MM.1S (cell line): ENCODE measurements around the gene CDK2.
"Not testable (repeated sequence)": the region's sequence is repeated elsewhere in the genome, so short reads cannot be mapped to it uniquely, and the experiment has no call there.

ENCODE experiments used
- DNase-seq: peaks from one replicate; pipeline ENCODE4 v3.0.0-alpha.2; 2015
- H2AFZ ChIP-seq: fragments of 300-600 bp; sonication (generic); 2 replicates; pipeline ENCODE4 v1.6.0; 2016; ENCODE audit warnings: antibody characterized with exemption, low read length
- H3F3A ChIP-seq: fragments of 300-600 bp; sonication (generic); 2 replicates; pipeline ENCODE4 v1.6.1; 2016; ENCODE audit warnings: mild to moderate bottlenecking, antibody characterized with exemption, low read length, moderate library complexity, mixed read lengths; ENCODE audit not compliant: insufficient read depth
- H3K27ac ChIP-seq: fragments of 300-600 bp; sonication (generic); 2 replicates; pipeline ENCODE4 v1.5.1; 2016; ENCODE audit warnings: mild to moderate bottlenecking, low read length
- H3K27me3 ChIP-seq: fragments of 300-600 bp; sonication (generic); replicated peaks from 2 replicates; pipeline ENCODE4 v1.6.0; 2016; ENCODE audit warnings: low read length; ENCODE audit not compliant: insufficient read depth
- H3K36me3 ChIP-seq: fragments of 300-600 bp; sonication (generic); replicated peaks from 2 replicates; pipeline ENCODE4 v1.6.1; 2016; ENCODE audit warnings: mild to moderate bottlenecking, low read length, mixed read lengths; ENCODE audit not compliant: insufficient read depth
- H3K4me1 ChIP-seq: fragments of 300-600 bp; sonication (generic); 2 replicates; pipeline ENCODE4 v1.6.1; 2016; ENCODE audit warnings: low read length, mixed read lengths
- H3K4me2 ChIP-seq: fragments of 300-600 bp; sonication (generic); 2 replicates; pipeline ENCODE4 v1.6.0; 2016; ENCODE audit warnings: low read depth, low read length
- H3K4me3 ChIP-seq: fragments of 300-600 bp; sonication (generic); 2 replicates; pipeline ENCODE4 v1.5.1; 2016; ENCODE audit warnings: low read length, mixed read lengths
- H3K79me2 ChIP-seq: fragments of 300-600 bp; sonication (generic); 2 replicates; pipeline ENCODE4 v1.6.1; 2016; ENCODE audit warnings: mixed run types, low read length, mixed read lengths
- H3K9ac ChIP-seq: fragments of 300-600 bp; sonication (generic); 2 replicates; pipeline ENCODE4 v1.6.1; 2016; ENCODE audit warnings: low read length, mixed read lengths
- H3K9me2 ChIP-seq: fragments of 300-600 bp; sonication (generic); replicated peaks from 2 replicates; pipeline ENCODE4 v1.6.1; 2016; ENCODE audit warnings: mild to moderate bottlenecking, low read length, mixed read lengths; ENCODE audit not compliant: insufficient read depth
- H3K9me3 ChIP-seq: fragments of 300-600 bp; sonication (generic); replicated peaks from 2 replicates; pipeline ENCODE4 v1.6.1; 2016; ENCODE audit warnings: mild to moderate bottlenecking, low read length, mixed read lengths; ENCODE audit not compliant: insufficient read depth
- H4K20me1 ChIP-seq: fragments of 300-600 bp; sonication (generic); 2 replicates; pipeline ENCODE4 v1.6.1; 2016; ENCODE audit warnings: mild to moderate bottlenecking, low read length, moderate library complexity, mixed read lengths; ENCODE audit not compliant: insufficient read depth
- CTCF ChIP-seq: fragments of 300-600 bp; sonication (generic); IDR thresholded peaks from 2 replicates; pipeline ENCODE4 v1.5.1; 2016; ENCODE audit warnings: antibody characterized with exemption, low read length, mixed read lengths
- EZH2 ChIP-seq: fragments of 300-600 bp; sonication (generic); optimal IDR thresholded peaks from 2 replicates; pipeline ENCODE3; 2017; ENCODE audit warnings: low read depth, mild to moderate bottlenecking, antibody characterized with exemption, low read length, mixed read lengths
- EZH2phosphoT487 ChIP-seq: fragments of 300-600 bp; sonication (generic); IDR thresholded peaks from 2 replicates; pipeline ENCODE4 v1.6.1; 2018; ENCODE audit warnings: antibody characterized with exemption, low read length

CDK2 gene

DNA sequence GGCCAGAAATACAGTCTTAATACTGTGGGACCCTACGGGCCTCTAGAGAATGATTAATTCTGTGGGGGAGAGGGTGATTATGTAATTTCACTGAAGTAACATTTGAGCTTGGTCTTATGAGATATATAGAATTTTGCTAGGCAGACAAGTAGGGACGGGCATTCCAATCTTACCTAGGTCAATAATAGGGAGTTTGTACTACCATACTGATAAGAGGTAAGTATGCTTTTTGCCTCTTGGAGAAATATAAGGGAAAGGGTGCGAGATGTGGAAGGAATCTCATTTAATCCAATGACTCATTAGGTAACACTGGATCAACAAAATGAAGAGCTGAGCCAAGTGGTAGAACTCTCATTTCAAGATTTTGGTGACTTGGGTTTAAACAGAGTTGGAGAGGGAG lies 12.4 kb downstream of the CDK2 start:
- H3K27me3 ChIP-seq = no peaks in the 10 kb centered on the region
- H3F3A ChIP-seq = no peaks in the 10 kb centered on the region
- TF ChIP-seq EZH2 (no peak), CTCF (no peak), EZH2phosphoT487 (no peak)
- H3K9ac ChIP-seq = no peak overlapping the region
- H3K4me1 ChIP-seq = peaks cover 7% of the 10 kb centered on the region
- H3K27ac ChIP-seq = no peak overlapping the region
- no peak overlapping the region for H2AFZ ChIP-seq
- H3K79me2 ChIP-seq = peaks cover 39% of the 10 kb centered on the region
- H4K20me1 ChIP-seq = no peaks in the 10 kb centered on the region
- H3K4me2 ChIP-seq = no peak overlapping the region
- no peaks in the 10 kb centered on the region for H3K36me3 ChIP-seq
- no peaks in the 10 kb centered on the region for H3K9me3 ChIP-seq
- H3K4me3 ChIP-seq = no peak overlapping the region
- no peak for DNase-seq
- H3K9me2 ChIP-seq = no peaks in the 10 kb centered on the region

- peaks cover 11% of the 10 kb centered on the region; the same call in 1 of the 2 replicates for H3K79me2 ChIP-seq
- not testable (repeated sequence) for H3K9me2 ChIP-seq, H3K9ac ChIP-seq, H3K4me1 ChIP-seq, DNase-seq, H3F3A ChIP-seq, H2AFZ ChIP-seq, H3K4me2 ChIP-seq, H3K27me3 ChIP-seq, H3K4me3 ChIP-seq, H4K20me1 ChIP-seq, H3K36me3 ChIP-seq, H3K27ac ChIP-seq, H3K9me3 ChIP-seq
These were observed 15.3 kb downstream of the CDK2 start for GRCh38 chr12:55981882-55982281.

DNA sequence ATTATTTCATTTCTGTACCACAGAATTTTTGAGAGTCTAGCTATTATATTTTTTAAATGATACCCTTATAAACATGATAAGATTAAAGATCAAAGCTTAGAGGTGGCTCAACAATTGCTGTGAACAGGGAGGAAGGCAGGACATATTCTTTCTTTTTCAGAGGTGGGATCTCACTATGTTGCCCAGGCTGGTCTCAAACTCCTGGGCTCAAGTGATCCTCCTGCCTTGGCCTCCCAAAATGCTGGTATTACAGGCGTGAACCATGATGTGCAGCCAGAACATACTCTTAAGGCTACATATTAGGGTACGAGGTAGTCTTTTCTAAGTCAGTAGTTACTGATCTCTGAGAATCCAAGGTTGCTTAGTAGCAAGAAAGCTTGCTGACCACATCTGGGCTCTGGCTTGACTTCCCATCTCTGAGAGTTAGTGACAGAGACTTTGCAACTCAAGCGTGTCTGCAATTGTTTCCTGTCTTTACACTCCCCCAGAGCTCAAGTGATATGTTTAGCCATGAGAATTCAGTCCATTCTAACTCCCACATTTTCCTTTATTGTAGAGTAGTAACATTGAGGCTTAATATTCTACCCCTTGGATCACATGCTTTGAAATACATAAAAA lies 15.8 kb downstream of the CDK2 start:
- no peaks in the 10 kb centered on the region for H3K27me3 ChIP-seq
- no peaks in the 10 kb centered on the region for H3F3A ChIP-seq
- no peak overlapping the region for H3K9ac ChIP-seq
- H3K27ac ChIP-seq = no peak overlapping the region
- H3K4me1 ChIP-seq = no peaks in the 10 kb centered on the region
- H3K36me3 ChIP-seq = no peaks in the 10 kb centered on the region
- H3K4me2 ChIP-seq = no peak overlapping the region
- H3K79me2 ChIP-seq = peaks cover 6% of the 10 kb centered on the region; the same call in 1 of the 2 replicates
- TF ChIP-seq EZH2 (no peak), CTCF (no peak)
- no peak overlapping the region for H3K4me3 ChIP-seq
- H2AFZ ChIP-seq = no peak overlapping the region
- DNase-seq = no peak
- H3K9me2 ChIP-seq = no peaks in the 10 kb centered on the region
- H3K9me3 ChIP-seq = no peaks in the 10 kb centered on the region
- H4K20me1 ChIP-seq = no peaks in the 10 kb centered on the region

- no peak overlapping the region for H3K9ac ChIP-seq
- H3K79me2 ChIP-seq = no peaks in the 10 kb centered on the region
- H3K4me2 ChIP-seq = no peak overlapping the region
- no peak for TF ChIP-seq CTCF
- no peak for TF ChIP-seq EZH2
- no peak for TF ChIP-seq EZH2phosphoT487
- H3K27me3 ChIP-seq = no peaks in the 10 kb centered on the region
- no peaks in the 10 kb centered on the region for H3K4me1 ChIP-seq
- H3F3A ChIP-seq = no peaks in the 10 kb centered on the region
- no peak overlapping the region for H3K4me3 ChIP-seq
- no peak overlapping the region for H2AFZ ChIP-seq
- no peak overlapping the region for H3K27ac ChIP-seq
- H3K9me2 ChIP-seq = no peaks in the 10 kb centered on the region
- no peaks in the 10 kb centered on the region for H4K20me1 ChIP-seq
- H3K36me3 ChIP-seq = no peaks in the 10 kb centered on the region
- no peak for DNase-seq
- no peaks in the 10 kb centered on the region for H3K9me3 ChIP-seq
These were observed 16.7 kb downstream of the CDK2 start for GRCh38 chr12:55983232-55983842.
